Measurements from ENCODE around the gene GPHN.
"Not testable (repeated sequence)": the region's sequence is repeated elsewhere in the genome, so short reads cannot be mapped to it uniquely, and the experiment has no call there.

The GPHN gene

DNA sequence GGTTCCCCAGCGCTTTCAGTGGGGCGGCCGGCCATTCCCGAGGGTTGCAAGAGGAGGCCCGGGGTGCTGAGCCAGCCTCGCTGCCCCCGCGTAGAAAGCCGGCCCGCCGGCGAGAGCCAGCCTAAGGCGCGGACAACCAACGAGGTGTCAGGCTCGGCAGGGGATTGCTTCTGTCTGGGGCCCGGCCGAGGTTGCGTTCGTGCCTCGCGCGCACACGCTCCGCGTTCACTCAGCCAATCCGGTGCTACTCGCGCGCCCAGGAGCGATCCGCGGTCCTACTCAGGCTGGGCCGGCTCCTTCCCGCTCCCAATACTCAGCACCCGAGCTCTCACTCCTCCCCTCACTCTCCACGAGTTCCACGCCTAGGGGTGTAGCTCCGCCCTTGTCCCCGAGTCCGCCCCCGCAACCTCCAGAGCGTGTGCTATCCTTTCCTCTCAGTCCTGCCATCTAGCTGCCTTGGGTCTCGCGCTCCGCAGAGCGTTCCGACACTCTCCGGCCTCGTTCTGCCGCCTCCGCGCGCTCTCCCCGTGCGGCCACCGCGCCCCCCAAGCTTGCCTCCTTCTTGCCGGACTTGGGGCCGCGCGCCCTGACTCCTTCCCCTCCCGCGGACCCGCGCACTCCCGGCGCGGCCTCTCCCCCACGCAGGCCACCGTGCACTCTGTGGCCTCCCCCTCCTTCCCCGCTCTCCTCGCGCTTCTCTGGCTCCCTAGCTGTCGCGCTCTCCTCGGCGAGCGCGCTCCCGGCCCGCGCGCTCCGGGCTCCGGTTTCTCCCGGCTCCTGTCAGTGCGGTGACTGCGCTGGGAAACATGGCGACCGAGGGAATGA lies at the start of gene GPHN:
Gene GPHN, plus strand, starts transcription at position 426 of the 825 bp plus-strand sequence.
- peak; percentile 87 to 92 for DNase-seq

GRCh38 chr14:66459603-66460002 lies 48.3 kb upstream of the GPHN start:
- DNase-seq: no peak

DNA sequence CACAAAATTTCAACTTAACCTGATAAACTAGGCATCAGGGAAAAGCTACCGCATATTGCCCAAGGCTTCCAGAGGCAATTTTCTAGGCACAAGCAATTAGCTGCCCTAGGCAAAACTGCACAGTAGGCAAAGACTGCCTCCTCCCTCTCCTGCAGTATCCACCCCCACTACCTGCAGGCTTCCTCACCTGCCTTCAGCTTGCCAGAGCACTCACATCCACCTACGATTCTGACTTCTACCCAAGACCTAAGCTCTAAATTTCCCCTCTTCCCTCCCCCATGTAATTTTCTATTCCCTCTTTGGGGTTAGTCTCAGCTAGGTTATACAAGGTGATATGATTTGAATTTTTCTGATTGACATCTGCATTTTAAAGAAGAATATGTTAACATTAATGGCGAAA lies 43.7 kb upstream of the GPHN start:
- DNase-seq: no peak

DNA sequence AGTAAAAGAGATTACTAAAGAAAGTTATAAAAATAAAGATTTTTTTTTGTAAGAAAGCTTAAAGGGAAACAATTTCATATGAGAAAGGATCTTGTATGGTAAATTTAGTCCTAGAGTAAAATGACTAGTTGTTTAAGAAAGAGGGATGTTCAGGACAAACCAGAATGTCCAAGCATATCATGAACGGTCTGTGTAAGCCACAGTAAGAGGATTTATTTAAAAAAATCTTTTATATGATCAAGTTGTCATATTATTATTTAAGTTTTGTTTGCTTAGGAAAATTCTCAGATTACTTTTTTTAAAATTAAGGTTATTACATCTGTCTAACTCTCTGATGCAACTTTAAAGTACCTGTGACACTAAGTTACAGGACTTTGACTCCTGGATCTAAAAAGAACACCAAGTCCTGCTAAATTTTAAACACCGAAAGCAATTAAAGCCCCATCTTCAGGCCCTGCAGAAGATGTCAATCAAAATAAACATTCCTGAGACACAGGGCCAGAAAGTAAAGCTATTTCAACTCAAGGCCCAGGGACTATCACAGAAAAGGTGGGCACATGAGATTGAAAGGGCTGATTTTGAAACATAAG lies 39.1 kb upstream of the GPHN start:
- no peak for DNase-seq

- DNase-seq: no peak
Measured at GRCh38 chr14:66471584-66471983, 36.4 kb upstream of the GPHN start.

DNA sequence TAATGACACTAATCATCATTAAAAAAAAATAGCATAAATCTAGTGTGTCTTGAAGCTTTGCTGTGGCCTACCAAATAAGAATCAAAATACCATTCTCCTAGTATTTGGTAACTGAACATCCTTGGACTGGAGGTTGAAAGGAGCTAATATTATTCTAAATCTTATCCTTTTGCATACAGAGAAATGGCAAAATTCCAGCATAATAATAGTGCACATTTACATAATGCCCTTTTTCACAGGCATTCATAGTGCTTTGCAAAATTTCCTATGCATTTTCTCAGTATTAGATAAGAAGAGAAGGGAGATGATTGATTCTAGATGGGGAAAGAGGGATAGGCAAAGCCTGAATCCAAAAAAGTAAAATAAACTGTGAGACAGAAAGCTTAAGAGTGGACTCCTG lies 35.7 kb upstream of the GPHN start:
- no peak for DNase-seq

GRCh38 chr14:66473223-66473622 lies 34.7 kb upstream of the GPHN start:
- DNase-seq: no peak

- no peak for DNase-seq
Measured at GRCh38 chr14:66476964-66477363, 31.0 kb upstream of the GPHN start.

- DNase-seq: no peak
Measured at GRCh38 chr14:66477567-66477966, 30.4 kb upstream of the GPHN start.

DNA sequence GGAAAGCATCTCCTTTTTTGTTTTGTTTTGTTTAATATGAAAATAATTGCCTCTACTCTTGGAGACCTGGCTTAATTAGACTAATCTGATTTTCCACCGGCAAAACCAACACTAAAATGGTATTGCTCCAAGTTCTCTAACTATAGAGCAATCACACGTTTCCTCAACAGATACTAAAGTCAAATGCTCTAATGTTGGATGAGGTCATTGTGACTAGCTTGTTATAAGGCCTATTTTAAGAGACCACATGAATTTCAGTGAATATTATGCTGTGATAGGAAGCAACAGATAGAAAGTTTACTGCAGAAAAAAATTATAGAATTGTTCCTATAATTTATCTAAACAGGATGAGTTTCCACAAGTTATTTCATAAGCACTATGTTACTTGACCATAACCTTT lies 25.1 kb upstream of the GPHN start:
- DNase-seq: no peak

DNA sequence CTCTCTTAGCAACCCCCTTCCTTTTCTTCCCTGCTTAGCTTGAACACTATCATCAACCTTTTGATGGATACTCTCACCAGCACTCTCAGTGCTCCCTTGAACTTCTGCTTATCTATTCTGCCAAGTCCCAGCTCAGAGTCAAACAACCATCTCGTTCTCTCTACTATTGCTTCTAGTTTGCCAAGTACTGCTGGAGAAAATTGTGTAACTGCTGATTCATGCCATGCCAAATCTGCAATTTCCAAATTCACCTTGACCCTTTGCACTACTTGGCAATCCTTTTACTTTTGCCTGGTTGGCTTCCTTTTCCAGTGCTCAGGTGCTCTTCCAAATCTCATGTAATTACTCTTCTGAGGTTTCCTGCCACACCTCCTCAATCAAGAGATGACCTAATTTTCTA lies 24.6 kb upstream of the GPHN start:
- DNase-seq: no peak

DNA sequence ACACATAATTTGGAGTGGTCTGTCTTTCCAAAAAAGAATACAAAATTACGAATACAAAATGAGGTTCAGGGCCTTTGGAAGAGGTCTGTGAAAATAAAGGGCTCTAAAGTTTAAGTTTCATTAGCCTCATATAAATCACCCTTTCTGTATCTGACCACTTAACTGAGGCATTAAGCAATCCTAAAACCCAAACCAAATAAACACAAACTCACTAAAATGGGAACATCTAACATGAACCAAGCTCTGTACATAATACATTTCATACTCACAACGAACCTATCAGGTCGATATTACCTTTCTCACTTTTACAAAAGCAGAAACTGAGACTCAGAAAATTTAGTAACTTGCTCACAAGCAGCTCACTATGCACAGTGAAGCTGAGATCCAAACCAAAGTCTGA lies 22.9 kb upstream of the GPHN start:
- no peak for DNase-seq

DNA sequence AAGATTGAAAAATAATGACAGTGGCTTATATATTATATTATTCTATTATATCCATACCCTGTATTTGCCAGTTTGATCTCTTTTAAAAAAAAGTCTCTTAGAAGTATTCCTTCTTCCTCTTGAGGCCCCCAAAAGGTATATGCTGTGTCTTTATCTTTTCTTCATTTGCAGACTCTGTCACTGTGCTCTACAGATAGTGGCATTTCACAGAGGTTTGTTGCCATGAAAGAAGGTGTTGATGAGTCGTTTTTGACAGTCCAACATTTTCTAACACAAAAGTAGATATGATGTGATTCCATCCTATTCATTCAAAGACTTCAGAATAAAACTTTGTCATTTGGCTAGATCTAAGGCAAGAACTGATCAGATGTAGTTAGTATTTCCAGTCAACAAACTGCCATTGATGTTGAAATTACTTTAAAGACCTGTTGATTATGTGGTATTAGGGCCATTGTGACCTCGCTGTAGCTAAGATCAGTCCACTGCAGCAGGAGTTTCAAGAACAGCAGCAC lies 22.0 kb upstream of the GPHN start, which contains the start of gene CCDC196:
Gene CCDC196, plus strand, starts transcription at position 462 of the 512 bp plus-strand sequence. CDS start 132 bp downstream, outside the sequence.
- no peak for DNase-seq

DNA sequence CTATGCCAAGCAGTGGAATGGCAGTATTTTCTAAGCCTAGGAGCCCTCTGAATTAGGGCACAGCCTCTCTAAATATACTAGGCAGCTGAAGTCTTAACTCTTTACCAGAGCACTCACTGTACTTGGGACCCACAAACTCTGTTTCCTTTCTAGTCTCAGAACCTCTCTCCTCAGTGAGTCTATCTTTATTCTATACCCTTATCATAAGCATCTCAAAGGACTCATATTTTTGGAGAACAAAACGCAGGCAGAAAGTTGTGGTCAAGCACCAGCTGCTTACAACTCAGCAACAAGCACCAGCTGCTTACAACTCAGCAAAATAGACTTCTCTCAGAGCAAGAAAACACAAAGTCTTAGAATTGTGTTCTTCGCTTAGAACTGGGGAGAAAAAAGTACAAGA lies 20.8 kb upstream of the GPHN start:
- no peak for DNase-seq

DNA sequence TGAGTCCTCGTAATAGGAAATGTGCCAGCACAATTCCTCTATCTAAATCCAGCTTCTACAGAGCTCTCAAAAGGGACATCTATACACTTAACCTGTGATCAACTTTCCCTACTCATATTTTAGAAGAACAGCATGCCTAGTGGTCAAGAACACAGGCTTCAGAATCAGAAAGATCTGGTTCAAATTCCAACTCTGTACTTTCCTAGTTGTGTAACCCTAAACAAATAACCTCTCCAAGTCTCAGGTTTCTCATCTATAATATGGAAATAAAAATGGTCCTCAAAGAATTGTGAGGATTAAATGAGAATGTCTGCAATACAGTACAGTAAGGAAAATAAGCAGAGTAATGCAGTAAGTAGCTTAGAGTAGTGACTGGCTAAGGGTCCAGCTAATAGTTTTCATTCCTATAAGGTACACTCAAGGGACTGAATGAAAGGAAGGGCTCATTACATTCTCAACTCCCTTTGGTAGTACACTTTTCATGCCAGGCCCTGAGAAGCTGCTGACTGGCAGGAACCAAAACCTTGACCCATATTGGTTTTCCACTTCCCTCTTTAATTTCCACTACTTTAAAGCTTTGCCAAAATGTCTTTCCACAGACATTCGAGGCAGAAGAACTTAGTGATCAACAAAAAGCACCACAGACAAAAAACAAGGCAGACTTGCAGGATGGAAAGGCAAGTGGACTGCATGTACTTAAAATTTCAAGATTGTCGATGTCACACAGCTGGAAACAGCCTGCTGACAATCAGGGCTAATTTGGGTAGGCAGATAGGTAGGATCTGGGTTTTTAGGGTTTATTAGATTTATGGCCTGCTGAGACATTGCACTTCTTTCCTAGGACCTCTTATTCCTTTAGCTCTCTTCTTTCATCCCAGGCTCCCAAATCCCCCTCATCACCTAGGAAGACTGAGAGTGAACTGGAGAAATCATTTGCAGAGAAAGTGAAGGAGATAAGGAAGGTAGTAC lies 17.5 kb upstream of the GPHN start:
- no peak for DNase-seq

- DNase-seq: no peak
Measured at GRCh38 chr14:66493750-66494149, 14.2 kb upstream of the GPHN start.

DNA sequence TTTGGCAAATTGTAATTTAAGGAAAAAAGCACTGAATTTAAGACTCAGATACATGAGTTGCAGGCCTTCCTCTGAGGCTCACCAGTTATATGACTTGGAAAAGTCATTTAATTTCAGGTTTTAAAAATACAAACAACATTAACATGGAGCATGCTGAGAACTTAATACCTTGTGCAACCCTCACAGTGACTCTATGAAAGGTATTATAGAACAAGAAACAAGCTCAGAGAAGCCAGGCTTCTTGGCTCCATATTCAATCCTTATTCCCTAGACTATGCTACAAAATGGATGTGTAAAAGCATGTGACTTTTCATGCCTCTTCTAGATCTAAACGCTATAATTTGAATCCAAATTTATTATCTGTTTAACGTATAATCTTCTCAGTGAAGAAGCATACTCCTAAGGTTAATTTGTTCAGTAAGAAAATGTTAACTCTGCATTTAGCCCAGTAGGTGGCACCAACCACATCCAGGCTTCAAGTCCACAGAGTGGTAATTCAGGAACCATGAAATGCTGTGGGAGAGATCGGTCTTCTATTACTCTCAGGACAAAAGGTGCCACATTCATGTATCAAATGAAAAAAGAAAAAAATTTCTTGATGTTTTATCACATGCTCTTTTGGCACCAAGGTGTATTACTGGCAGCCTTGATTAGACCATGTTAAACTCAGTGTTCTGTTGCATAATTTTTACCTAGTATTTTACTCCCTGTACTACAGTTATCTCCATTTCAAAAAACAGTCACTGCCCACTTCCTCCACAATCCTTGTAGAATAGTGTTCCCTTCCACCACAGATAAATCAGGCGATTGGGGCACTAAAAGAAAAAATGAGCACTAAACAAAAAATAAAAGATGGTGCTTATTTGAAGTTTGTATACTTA lies 12.5 kb upstream of the GPHN start:
- peak; percentile 17 to 57 for DNase-seq

DNA sequence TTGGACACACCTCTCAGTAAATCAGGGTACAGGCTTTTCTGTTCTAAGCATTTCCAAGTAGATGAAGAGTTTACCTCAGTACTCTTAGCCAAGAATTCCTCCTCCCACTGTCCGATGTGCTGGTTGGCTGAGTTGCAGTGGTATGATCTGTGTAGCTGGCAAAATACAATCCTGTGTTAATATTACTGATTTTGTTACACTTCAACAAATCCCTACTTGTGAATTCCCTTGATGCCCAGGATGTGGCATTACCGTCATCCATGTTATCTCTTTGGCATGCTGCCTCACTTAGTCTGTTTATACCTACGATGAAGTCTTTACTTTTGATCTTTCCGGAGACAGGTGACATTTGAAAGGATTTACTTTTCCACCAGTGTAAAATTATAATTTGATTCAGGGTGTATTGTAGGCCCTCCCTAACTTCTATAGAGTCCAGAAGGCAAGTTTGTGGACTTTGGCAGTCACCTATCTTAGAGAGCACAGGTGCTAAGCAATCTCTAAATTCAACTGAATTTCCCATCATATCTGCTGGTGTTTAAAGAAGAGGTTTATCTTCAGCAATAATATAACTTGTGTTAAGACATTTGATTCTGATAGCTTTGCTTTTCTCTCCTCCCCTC lies 11.6 kb upstream of the GPHN start:
- no peak for DNase-seq

GRCh38 chr14:66496911-66497310 lies 11.0 kb upstream of the GPHN start:
- DNase-seq: no peak

GRCh38 chr14:66498311-66498710 lies 9.6 kb upstream of the GPHN start:
- no peak for DNase-seq

GRCh38 chr14:66501592-66501991 lies 6.4 kb upstream of the GPHN start:
- no peak for DNase-seq

GRCh38 chr14:66502836-66503235 lies 5.1 kb upstream of the GPHN start:
- DNase-seq: not testable (repeated sequence)

All from NCI-H1930 (cell line).